Smooth muscle cell (in vitro differentiated cells): ENCODE measurements around the gene UBE2R2. TPM values are rescaled to one million over a fixed set of nuclear protein-coding genes. Genes with fewer than 3 reads are reported as not detected.

Experiments
- DNase-seq: peaks from one replicate; lab custom pipeline; 2025; ENCODE audit not compliant: unreplicated experiment; lab: John Stamatoyannopoulos, UW
- H2AFZ ChIP-seq: fragments of 200-600 bp; sonication (generic); 2 replicates; pipeline ENCODE4 v1.6.0; 2016; ENCODE audit warnings: antibody characterized with exemption, low read depth, mild to moderate bottlenecking
- H3F3A ChIP-seq: fragments of 200-600 bp; sonication (generic); 2 replicates; pipeline ENCODE4 v1.6.0; 2017; ENCODE audit warnings: antibody characterized with exemption, low read depth
- H3K27ac ChIP-seq: fragments of 200-600 bp; sonication (generic); 2 replicates; pipeline ENCODE4 v1.5.1; 2016; ENCODE audit warnings: low read depth, mild to moderate bottlenecking
- H3K27me3 ChIP-seq: fragments of 200-600 bp; sonication (generic); 2 replicates; pipeline ENCODE4 v1.6.1; 2016; ENCODE audit warnings: low read depth, mild to moderate bottlenecking
- H3K36me3 ChIP-seq: fragments of 200-600 bp; sonication (generic); 2 replicates; pipeline ENCODE4 v1.5.1; 2016; ENCODE audit warnings: low read depth
- H3K4me1 ChIP-seq: fragments of 200-600 bp; sonication (generic); 2 replicates; pipeline ENCODE4 v1.5.1; 2016; ENCODE audit warnings: low read depth
- H3K4me2 ChIP-seq: fragments of 200-600 bp; sonication (generic); 2 replicates; pipeline ENCODE4 v1.6.0; 2016; ENCODE audit warnings: mild to moderate bottlenecking
- H3K4me3 ChIP-seq: fragments of 200-600 bp; sonication (generic); 2 replicates; pipeline ENCODE4 v1.5.1; 2016; ENCODE audit warnings: mild to moderate bottlenecking
- H3K79me2 ChIP-seq: fragments of 200-600 bp; sonication (generic); 2 replicates; pipeline ENCODE4 v1.6.0; 2016; ENCODE audit warnings: low read depth, mild to moderate bottlenecking
- H3K9ac ChIP-seq: fragments of 200-600 bp; sonication (generic); 2 replicates; pipeline ENCODE4 v1.6.0; 2016; ENCODE audit warnings: low read depth
- H3K9me3 ChIP-seq: fragments of 200-600 bp; sonication (generic); replicated peaks from 2 replicates; pipeline ENCODE4 v1.5.1; 2016; ENCODE audit warnings: low read depth
- H4K20me1 ChIP-seq: fragments of 200-600 bp; sonication (generic); 2 replicates; pipeline ENCODE4 v1.6.0; 2016; ENCODE audit warnings: low read depth
- WGBS: methylation state at CpG from one replicate; pipeline ENCODE4 v1.1.7; 2016; ENCODE audit warnings: low lambda C conversion rate; 5-methylcytosine and 5-hydroxymethylcytosine counted together
- polyA plus RNA-seq: library from polyadenylated mRNA; unstranded; fragments of >200 nt; fragmentation: Nextera tagmentation; extraction: Ambion mirVana; gene quantifications from 2 replicates; pipeline ENCODE4 v1.2.1, GENCODE V29; 2016
- total RNA-seq: library from RNA; depleted of rRNA; stranded (reverse); fragments of >200 nt; gene quantifications from 2 replicates; pipeline ENCODE4 v1.2.3, GENCODE V29; 2014
- TF ChIP-seq, protein P1 (sequence below): fragments of 200-600 bp; sonication (generic); IDR thresholded peaks from 2 replicates; pipeline ENCODE4 v1.5.1; 2017; ENCODE audit warnings: borderline replicate concordance, mild to moderate bottlenecking, antibody characterized with exemption; ENCODE audit not compliant: insufficient read depth, poor library complexity, severe bottlenecking

Gene UBE2R2
- total and polyA plus RNA-seq, 2 experiments from 2014 or later, result 43.2 to 43.5 TPM

DNA sequence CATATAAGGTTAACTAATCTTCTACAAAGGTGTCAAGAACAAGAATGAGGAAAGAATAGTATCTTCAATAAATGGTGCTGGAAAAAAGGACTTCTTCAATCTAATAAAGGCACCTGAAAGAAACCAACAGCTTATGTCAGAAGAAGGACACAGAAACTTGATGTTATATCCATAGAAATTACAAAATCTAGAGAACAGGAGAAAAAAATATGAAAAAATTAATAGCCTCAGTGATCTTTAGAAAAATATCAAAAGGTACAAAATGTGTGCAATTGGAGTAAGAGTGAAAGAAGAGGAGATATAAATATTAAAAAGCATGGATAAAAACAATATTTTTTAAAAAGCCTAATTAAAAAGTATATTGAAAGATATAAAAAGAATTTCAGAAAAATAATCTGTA lies 40.4 kb upstream of the UBE2R2 start:
- Histone ChIP-seq H3K9me3 (no peaks in the 10 kb centered on the region), H3K4me1 (no peaks in the 10 kb centered on the region), H3K79me2 (no peaks in the 10 kb centered on the region), H3K4me2 (no peak overlapping the region), H3K27ac (no peak overlapping the region), H4K20me1 (no peaks in the 10 kb centered on the region), H2AFZ (peak overlapping the region; percentile 50), H3F3A (no peaks in the 10 kb centered on the region), H3K36me3 (no peaks in the 10 kb centered on the region), H3K27me3 (no peaks in the 10 kb centered on the region), H3K4me3 (no peak overlapping the region), H3K9ac (no peak overlapping the region)
- DNase-seq, result no peak
- TF ChIP-seq, protein P1, sequence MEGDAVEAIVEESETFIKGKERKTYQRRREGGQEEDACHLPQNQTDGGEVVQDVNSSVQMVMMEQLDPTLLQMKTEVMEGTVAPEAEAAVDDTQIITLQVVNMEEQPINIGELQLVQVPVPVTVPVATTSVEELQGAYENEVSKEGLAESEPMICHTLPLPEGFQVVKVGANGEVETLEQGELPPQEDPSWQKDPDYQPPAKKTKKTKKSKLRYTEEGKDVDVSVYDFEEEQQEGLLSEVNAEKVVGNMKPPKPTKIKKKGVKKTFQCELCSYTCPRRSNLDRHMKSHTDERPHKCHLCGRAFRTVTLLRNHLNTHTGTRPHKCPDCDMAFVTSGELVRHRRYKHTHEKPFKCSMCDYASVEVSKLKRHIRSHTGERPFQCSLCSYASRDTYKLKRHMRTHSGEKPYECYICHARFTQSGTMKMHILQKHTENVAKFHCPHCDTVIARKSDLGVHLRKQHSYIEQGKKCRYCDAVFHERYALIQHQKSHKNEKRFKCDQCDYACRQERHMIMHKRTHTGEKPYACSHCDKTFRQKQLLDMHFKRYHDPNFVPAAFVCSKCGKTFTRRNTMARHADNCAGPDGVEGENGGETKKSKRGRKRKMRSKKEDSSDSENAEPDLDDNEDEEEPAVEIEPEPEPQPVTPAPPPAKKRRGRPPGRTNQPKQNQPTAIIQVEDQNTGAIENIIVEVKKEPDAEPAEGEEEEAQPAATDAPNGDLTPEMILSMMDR, result no peak

DNA sequence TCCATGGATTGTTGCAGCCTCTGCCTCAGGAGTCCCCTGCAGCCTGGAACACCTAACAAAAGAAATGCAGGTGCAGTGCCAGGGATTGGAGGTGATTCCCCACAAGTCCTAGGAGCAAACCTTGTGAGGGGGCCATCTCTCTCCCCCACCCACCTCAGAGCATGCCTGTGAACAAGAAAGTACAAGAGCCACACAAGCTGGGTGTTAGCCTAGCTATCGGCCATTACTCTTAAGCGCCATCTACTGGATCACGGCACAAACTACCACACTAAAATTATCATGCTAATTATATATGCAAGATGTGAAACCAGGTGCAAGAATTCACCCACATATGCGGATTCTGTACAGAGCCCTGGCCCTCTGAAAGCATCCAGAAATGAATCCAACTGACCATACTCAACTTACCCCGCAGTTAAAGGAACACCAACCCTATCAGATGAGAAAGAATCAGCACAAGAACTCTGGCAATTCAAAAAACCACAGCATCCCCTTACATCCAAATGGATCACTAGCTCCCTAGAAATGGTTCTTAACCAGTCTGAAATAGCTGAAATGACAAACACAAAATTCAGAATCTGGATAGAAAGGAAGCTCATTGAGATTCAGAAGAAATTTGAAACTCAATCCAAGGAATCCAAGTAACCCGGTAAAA lies 38.1 kb upstream of the UBE2R2 start:
- no peak for DNase-seq
- 18% methylated on average over 6 of the region's 6 CpGs for WGBS
- Histone ChIP-seq H3K27ac (no peak overlapping the region), H3K36me3 (no peaks in the 10 kb centered on the region), H3K9me3 (no peaks in the 10 kb centered on the region), H3K9ac (no peak overlapping the region), H3K27me3 (no peaks in the 10 kb centered on the region), H3K79me2 (no peaks in the 10 kb centered on the region), H3K4me3 (no peak overlapping the region), H3K4me1 (no peaks in the 10 kb centered on the region), H3F3A (no peaks in the 10 kb centered on the region), H3K4me2 (no peak overlapping the region), H4K20me1 (no peaks in the 10 kb centered on the region), H2AFZ (no peak overlapping the region)
- TF ChIP-seq, protein P1, result peak; percentile 74

DNA sequence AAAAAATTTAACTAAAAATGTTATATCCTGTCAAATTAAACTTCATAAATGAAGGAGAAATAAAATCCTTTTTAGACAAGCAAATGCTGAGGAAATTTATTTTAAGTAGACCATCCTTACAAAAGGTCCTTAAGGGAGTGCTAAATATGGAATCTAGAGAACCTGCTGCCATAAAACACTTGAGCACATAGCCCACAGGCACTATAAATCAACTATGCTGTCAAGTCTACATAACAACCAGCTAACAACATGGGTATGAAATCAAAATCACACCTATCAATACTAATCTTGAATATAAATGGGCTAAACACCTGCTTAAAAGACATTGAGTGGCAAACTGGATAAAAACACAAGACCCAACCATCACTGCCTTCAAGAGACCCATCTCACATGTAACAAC lies 36.7 kb upstream of the UBE2R2 start:
- Histone ChIP-seq H3K27ac (no peak overlapping the region), H3F3A (no peaks in the 10 kb centered on the region), H3K9ac (no peak overlapping the region), H2AFZ (no peak overlapping the region), H3K79me2 (no peaks in the 10 kb centered on the region), H3K27me3 (no peaks in the 10 kb centered on the region), H3K4me3 (no peak overlapping the region), H3K4me2 (no peak overlapping the region), H4K20me1 (no peaks in the 10 kb centered on the region), H3K36me3 (no peaks in the 10 kb centered on the region), H3K4me1 (no peaks in the 10 kb centered on the region), H3K9me3 (no peaks in the 10 kb centered on the region)
- no peak for DNase-seq
- TF ChIP-seq, protein P1, result no peak

DNA sequence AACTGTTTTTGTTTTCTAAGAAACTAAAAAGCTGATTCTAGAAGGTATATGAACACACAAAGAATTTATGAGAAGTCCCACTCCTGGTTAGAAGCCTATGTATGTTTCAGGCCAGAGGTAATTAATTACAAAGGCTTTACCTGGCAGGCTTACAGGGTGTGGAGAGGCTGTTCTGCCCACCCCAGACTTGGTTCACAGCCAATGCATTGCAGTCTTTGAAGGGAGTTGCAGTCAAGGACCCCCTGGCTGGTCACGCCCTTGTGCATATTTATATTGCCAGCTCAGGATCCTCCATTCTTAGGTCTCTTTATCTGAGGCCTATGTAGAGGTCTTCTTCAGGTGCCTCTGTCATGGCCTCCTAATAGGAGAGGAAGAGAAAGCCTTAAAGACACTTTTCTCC lies 35.2 kb upstream of the UBE2R2 start:
- Histone ChIP-seq H2AFZ (no peak overlapping the region), H3K27ac (no peak overlapping the region), H3K9me3 (no peaks in the 10 kb centered on the region), H3K9ac (no peak overlapping the region), H3K27me3 (peaks cover 4% of the 10 kb centered on the region), H3K36me3 (no peaks in the 10 kb centered on the region), H3K4me1 (no peaks in the 10 kb centered on the region), H3K4me2 (no peak overlapping the region), H3F3A (no peaks in the 10 kb centered on the region), H3K79me2 (no peaks in the 10 kb centered on the region), H3K4me3 (no peak overlapping the region), H4K20me1 (no peaks in the 10 kb centered on the region)
- TF ChIP-seq, protein P1, result no peak
- WGBS, result 92% methylated on average over 1 of the region's 1 CpG
- DNase-seq, result no peak
